ENCODE data around the gene IQSEC1. TPM values are rescaled to one million over a fixed set of nuclear protein-coding genes. Genes with fewer than 3 reads are reported as not detected.

The IQSEC1 gene
- total RNA-seq, 1 donor from 2014 or later, result 211 TPM

DNA sequence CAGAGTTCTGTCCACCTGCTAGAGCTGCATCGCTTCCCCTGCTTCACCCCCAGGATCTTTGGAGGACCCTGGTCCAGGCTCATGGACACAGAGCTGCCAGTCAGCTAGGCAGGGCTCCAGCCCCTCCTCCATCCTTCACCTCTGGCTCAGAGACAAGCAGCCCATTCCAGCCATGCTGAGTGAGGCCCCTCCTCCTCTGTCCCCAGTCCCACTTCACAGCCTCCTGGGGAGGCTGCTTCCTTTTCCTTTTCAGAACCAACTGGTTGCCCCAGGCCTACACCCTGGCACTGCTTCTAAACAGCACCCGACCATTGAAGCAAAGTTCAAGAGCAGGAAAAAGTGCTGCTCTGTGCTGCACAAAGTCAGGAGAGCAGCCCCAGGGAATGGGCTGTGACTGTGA, 22.2 kb downstream of the IQSEC1 start:
- Mint-ChIP-seq H3K4me3 (ENCODE audit: unreplicated experiment) (no peak overlapping the region), H3K27me3 (ENCODE audit: unreplicated experiment) (peaks cover 6% of the 10 kb centered on the region), H3K27ac (ENCODE audit: unreplicated experiment) (no peak overlapping the region), H3K9me3 (ENCODE audit: unreplicated experiment) (peaks cover 4% of the 10 kb centered on the region), H3K4me1 (ENCODE audit: low read depth, unreplicated experiment) (peaks cover 30% of the 10 kb centered on the region), H3K36me3 (ENCODE audit: unreplicated experiment) (no peaks in the 10 kb centered on the region)
- no peak for DNase-seq
- TF ChIP-seq, protein P1, sequence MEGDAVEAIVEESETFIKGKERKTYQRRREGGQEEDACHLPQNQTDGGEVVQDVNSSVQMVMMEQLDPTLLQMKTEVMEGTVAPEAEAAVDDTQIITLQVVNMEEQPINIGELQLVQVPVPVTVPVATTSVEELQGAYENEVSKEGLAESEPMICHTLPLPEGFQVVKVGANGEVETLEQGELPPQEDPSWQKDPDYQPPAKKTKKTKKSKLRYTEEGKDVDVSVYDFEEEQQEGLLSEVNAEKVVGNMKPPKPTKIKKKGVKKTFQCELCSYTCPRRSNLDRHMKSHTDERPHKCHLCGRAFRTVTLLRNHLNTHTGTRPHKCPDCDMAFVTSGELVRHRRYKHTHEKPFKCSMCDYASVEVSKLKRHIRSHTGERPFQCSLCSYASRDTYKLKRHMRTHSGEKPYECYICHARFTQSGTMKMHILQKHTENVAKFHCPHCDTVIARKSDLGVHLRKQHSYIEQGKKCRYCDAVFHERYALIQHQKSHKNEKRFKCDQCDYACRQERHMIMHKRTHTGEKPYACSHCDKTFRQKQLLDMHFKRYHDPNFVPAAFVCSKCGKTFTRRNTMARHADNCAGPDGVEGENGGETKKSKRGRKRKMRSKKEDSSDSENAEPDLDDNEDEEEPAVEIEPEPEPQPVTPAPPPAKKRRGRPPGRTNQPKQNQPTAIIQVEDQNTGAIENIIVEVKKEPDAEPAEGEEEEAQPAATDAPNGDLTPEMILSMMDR (IDR thresholded peaks at IDR 0.05; ENCODE audit: partially characterized antibody, unreplicated experiment), result no peak

DNA sequence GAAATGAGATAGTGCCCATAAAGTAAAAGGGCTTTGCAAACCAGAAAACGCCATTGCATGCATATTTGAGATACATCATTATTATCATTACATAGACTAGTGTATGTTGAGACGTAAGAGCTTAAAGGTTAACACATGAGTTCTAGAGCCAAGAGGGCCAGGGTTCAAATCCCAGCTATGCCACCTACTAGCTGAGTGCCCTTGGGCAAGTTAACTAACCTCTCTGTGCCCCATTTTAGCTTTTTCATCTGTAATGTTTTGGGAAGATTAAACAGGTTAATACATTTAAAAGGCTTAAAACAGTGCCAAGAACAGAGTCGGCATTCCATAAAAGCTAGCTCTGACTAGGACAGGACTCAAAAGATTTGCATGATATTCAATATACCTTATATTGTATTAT, 22.8 kb downstream of the IQSEC1 start:
- Mint-ChIP-seq H3K27ac (ENCODE audit: unreplicated experiment) (no peak overlapping the region), H3K9me3 (ENCODE audit: unreplicated experiment) (peaks cover 6% of the 10 kb centered on the region), H3K36me3 (ENCODE audit: unreplicated experiment) (no peaks in the 10 kb centered on the region), H3K27me3 (ENCODE audit: unreplicated experiment) (peaks cover 9% of the 10 kb centered on the region), H3K4me1 (ENCODE audit: low read depth, unreplicated experiment) (peaks cover 36% of the 10 kb centered on the region), H3K4me3 (ENCODE audit: unreplicated experiment) (no peak overlapping the region)
- TF ChIP-seq, protein P1 (IDR thresholded peaks at IDR 0.05; ENCODE audit: partially characterized antibody, unreplicated experiment), result no peak
- no peak for DNase-seq

DNA sequence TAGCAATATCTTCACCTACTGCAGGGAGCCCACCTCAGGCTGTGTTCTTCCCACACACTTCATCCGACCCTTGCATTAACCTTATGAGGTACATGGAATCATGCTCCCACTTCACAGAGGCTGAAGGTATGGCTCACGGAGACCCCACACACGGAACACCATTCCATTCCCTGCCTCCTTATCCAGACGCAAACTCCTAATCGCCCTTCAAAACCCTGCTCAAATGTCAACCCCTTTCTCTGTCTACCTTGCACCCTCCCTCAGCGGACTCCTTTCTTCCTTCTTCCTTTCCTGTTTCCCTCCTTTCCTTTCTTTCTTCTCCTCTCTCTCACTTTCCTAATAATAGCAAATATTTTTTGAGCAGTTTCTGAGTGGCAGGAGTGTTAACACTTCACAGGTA, 23.8 kb downstream of the IQSEC1 start:
- Mint-ChIP-seq H3K27ac (ENCODE audit: unreplicated experiment) (no peak overlapping the region), H3K4me3 (ENCODE audit: unreplicated experiment) (no peak overlapping the region), H3K27me3 (ENCODE audit: unreplicated experiment) (peaks cover 7% of the 10 kb centered on the region)

DNA sequence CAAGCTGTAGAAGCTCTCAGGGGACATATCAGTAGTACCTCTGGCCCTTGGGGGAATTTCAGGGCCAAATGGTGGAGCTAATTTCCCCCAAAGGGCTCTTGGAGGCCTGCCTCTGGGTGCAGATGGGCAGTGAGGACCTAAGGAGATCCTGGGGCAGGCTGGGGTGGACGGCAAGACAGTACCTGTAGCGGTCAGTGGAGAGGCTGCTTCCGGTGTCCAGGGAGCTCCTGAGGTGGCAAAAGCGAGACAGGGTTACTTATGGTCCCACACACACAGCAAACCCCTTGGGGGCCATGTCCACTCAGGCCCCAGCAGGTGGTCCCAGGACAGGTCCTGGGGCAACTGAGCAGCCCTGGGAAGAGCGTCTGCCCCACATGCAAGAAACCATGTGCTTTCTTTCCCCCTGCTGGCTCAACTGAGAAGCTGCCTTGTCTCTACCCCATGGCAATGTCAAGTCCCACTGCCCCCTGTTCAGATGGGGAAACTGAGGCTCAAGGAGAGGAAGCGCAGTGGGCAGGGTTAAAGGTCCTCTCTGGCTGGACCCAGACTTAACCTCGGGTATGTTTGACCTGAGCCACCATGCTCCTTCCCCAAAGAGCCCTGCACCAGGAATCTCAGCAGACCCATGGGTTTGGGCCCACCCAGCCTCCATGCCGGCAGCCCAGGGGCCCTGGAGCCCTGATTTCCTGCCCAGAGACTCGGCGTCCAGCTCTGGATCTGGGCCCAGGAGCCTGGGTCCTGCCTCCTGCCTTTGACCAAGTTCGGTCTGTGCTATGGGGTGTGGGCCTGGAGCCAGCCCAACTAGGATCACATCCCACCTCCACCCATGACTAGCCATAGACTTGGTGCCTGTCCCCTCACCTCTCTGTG, 25.7 kb downstream of the IQSEC1 start:
- H3K27me3 Mint-ChIP-seq (ENCODE audit: unreplicated experiment), result peaks cover 11% of the 10 kb centered on the region
- TF ChIP-seq, protein P1 (IDR thresholded peaks at IDR 0.05; ENCODE audit: partially characterized antibody, unreplicated experiment), result peak; percentile 4
- H3K9me3 Mint-ChIP-seq (ENCODE audit: unreplicated experiment), result peaks cover 13% of the 10 kb centered on the region
- peak overlapping the region; percentile 22 for H3K4me3 Mint-ChIP-seq (ENCODE audit: unreplicated experiment)
- no peaks in the 10 kb centered on the region for H3K36me3 Mint-ChIP-seq (ENCODE audit: unreplicated experiment)
- DNase-seq, result no peak
- H3K27ac Mint-ChIP-seq (ENCODE audit: unreplicated experiment), result peak overlapping the region; percentile 91
- peaks cover 52% of the 10 kb centered on the region for H3K4me1 Mint-ChIP-seq (ENCODE audit: low read depth, unreplicated experiment)

More for the DNA sequence above, 23.8 kb downstream of the IQSEC1 start:
- DNase-seq, result no peak
- TF ChIP-seq, protein P1 (IDR thresholded peaks at IDR 0.05; ENCODE audit: partially characterized antibody, unreplicated experiment), result no peak
- Mint-ChIP-seq H3K4me1 (ENCODE audit: low read depth, unreplicated experiment) (peaks cover 40% of the 10 kb centered on the region), H3K36me3 (ENCODE audit: unreplicated experiment) (no peaks in the 10 kb centered on the region), H3K9me3 (ENCODE audit: unreplicated experiment) (peaks cover 8% of the 10 kb centered on the region)

Data from glutamatergic neuron (in vitro differentiated cells).